GM13977 (cell line): ENCODE results near the gene PXDC1.
A peak's percentile ranks its signal among the peaks of the same experiment; 100 is the strongest.

Experiments
- DNase-seq: peaks from one replicate; pipeline ENCODE4 v3.0.0; 2012; ENCODE audit warnings: low spot score
- in situ Hi-C: fragments of 300-500 bp; cut with MboI; formaldehyde crosslinking; loops from one replicate; pipeline ENCODE4 v1.12.0; 2022; ENCODE audit warnings: low sequenced_read_pairs, low pct_unique_long_range_greater_than_20kb, mixed read lengths, inconsistent platforms; ENCODE audit not compliant: unreplicated experiment
- TF ChIP-seq, protein P1 (sequence below): IDR thresholded peaks from 2 replicates; pipeline ENCODE4 v1.5.1; 2012; ENCODE audit warnings: mild to moderate bottlenecking, control low read depth; ENCODE audit not compliant: insufficient read depth; ENCODE audit errors: extremely low read depth, missing control alignments

PXDC1 gene

GRCh38 chr6:3750317-3751076, 1.0 kb downstream of the PXDC1 start:
- TF ChIP-seq, protein P1, sequence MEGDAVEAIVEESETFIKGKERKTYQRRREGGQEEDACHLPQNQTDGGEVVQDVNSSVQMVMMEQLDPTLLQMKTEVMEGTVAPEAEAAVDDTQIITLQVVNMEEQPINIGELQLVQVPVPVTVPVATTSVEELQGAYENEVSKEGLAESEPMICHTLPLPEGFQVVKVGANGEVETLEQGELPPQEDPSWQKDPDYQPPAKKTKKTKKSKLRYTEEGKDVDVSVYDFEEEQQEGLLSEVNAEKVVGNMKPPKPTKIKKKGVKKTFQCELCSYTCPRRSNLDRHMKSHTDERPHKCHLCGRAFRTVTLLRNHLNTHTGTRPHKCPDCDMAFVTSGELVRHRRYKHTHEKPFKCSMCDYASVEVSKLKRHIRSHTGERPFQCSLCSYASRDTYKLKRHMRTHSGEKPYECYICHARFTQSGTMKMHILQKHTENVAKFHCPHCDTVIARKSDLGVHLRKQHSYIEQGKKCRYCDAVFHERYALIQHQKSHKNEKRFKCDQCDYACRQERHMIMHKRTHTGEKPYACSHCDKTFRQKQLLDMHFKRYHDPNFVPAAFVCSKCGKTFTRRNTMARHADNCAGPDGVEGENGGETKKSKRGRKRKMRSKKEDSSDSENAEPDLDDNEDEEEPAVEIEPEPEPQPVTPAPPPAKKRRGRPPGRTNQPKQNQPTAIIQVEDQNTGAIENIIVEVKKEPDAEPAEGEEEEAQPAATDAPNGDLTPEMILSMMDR, result no peak
- peak; percentile 60 for DNase-seq
- in situ Hi-C loops, result no loop called here

- in situ Hi-C loops, result loop anchor here (10.0 to 25.0 kb wide), 3 partner anchors 235 to 638 kb away; partner anchors contain the start of gene BPHL
- DNase-seq, result no peak
- TF ChIP-seq, protein P1, result no peak
These were observed 1.6 kb downstream of the PXDC1 start for GRCh38 chr6:3749977-3750316.

- TF ChIP-seq, protein P1, result no peak
- in situ Hi-C loops, result loop anchor here (10.0 to 25.0 kb wide), 3 partner anchors 236 to 637 kb away; partner anchors contain the start of gene BPHL
- DNase-seq, result no peak
These were observed 2.3 kb downstream of the PXDC1 start for GRCh38 chr6:3749067-3749841.

GRCh38 chr6:3748208-3749066, 3.1 kb downstream of the PXDC1 start:
- in situ Hi-C loops, result loop anchor here (10.0 to 25.0 kb wide), 3 partner anchors 236 to 636 kb away; partner anchors contain the start of gene BPHL
- DNase-seq, result peak; percentile 77
- TF ChIP-seq, protein P1, result peak; percentile 71

DNA sequence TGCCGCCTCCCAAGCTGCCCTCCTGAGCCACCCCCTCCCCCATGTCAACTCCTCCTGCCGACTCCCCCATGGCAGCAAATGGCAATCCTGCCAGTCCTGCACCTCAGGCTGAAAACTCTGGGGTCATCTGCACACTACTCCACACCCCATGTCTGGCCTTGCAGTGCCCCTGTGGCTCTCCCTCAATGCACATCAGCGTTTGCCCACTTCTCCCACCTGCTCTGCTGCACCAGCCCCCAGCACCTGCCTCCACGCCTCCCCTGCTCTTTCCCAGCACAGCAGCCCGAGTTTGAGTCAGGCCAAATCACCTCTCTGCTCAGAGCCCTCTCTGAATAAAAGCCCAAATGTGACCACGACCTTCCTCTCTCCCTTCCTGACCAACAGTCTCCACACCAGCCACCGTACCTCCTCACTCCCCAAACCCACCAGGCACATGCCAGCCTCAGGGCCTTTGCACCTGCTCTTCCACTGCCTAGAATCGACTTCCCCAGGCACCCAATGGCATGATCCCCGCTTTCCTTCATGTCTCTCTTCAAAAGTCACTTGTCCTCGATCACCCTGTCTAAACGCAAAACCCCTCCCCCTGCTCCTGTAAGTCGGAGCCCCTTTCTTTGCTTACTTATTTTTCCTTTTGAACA, 4.3 kb downstream of the PXDC1 start:
- in situ Hi-C loops, result loop anchor here (10.0 to 25.0 kb wide), 3 partner anchors 238 to 635 kb away; partner anchors contain the start of gene BPHL
- no peak for DNase-seq

More for the DNA sequence above, 4.3 kb downstream of the PXDC1 start:
- TF ChIP-seq, protein P1, result no peak
